Stimulated activated CD4-positive, alpha-beta T cell treated with anti-CD3 and anti-CD28 coated beads, Interleukin-2, amount 100 ng/mL, for 4 hours (primary cell): Measurements from ENCODE around the gene SPATA25.

Experiments
- DNase-seq: peaks from one replicate; pipeline ENCODE4 v3.0.0-alpha.2; 2020; ENCODE audit warnings: low read depth

Gene SPATA25

DNA sequence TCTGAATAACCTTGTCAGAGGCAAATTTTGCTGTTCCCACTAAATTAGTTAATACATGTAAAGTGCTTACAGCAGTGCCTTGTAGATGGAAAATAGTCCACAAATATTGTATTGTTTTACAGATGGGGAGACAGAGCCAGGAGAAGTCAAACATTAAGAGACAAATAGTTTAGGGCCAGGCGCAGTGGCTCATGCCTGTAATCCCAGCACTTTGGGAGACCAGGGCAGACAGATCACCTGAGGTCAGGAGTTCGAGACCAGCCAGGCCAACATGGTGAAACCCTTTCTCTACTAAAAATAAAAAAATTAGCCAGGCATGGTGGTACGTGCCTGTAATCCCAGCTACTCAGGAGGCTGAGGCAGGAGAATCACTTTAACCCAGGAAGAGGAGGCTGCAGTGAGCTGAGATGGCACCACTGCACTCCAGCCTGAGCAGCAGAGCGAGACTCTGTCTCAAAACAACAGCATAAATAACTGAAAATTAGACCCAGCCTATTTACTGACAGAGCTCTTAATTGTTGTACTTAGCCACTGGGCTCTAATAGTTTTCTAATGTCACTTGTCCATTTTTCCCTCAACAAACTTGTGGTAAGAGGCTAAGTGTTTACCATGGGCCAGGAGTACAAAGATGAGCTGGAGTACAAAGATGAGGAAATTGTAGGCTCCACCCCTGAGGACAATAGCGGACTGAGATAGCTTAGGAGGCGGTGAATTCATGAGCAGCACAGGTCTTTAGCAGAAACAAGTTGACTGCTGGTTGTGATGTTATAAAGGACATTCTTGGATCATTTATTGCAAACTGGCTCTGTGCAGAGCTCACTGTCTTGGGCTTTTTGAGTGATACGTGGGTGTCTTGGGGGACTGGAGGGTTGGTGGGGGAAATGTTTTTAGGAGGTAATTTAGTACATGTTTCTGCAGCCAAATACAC lies 23.6 kb downstream of the SPATA25 start:
- DNase-seq, result no peak

DNA sequence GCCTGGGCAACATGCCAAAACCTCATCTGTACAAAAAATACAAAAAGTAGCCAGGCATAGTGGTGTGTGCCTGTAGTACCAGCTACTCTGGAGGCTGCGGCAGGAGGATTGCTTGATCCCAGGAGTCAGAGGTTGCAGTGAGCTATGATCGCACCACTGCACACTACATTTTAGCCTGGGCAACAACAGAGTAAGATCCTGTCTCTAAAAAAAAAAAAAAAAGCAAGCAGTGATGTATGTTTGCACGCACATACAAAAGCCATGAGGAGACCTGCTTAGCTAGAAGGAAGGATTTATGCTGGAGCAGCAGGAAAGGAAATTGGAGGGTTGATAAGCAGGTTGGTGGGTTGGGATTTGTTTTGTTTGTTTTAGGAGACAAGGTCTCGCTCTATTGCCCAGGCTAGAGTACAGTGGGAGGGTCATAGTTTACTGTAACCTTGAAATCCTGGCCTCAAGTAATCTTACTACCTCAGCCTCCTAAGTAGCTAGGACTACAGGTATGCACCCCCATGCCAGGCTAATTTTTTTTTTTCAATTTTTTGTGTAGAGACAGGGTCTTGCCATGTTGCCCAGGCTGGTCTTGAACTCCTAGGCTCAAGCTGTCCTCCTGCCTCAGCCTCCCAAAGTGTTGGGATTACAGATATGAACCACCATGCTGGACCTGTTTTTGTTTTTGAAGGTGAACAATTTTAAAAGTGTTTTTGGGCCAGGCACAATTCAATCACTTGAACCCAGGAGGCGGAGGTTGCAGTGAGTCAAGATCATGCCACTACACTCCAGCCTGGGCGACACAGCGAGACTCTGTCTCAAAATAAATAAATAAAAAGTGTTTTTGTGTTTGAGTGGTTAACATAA lies 26.0 kb downstream of the SPATA25 start:
- DNase-seq, result no peak

DNA sequence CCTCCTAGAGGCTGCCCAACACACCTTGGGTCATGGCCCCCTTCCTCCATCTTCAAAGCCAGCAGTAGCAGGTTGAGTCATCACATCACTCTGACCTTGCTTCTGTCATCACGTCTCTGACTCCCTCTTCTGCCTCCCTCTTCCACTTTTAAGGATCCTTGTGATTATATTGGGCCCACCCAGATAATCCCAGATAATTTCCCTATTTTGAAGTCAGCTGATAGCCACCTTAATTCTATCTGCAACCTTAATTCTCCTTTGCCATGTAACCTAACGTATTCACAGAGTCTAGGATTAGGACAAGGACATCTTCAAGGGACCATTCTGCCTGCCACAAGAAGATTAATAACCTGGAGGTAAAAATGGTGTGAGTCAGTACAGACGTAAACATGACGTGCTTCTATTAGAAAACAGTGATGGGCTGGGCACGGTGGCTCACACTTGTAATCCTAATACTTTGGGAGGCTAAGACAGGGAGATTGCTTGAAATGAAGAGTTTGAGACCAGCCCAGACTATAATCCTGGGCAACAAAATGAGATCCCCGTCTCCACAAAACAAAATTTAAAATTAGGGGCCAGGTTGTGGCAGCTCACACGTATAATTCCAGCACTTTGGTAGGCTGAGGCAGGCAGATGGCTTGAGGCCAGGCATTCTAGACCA lies 26.7 kb downstream of the SPATA25 start:
- no peak for DNase-seq

GRCh38 chr20:45859916-45860315 lies 27.5 kb downstream of the SPATA25 start:
- no peak for DNase-seq

DNA sequence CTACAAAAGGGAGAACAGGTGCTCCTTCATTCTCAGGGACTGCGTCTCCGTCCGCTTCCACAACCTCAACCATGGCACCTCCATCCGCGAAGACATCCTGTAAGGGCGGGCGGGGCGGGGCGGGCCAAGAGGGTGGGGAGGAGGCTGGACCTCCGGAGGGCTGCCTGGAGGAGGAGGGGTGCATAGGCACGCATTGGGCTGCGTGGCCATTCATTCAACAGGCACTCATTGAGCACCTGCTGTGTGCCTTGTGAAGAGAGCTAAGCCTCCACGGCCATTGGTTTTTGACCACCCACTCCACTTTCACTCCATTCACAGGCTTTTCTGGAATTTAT lies 29.6 kb downstream of the SPATA25 start:
- DNase-seq, result no peak

DNA sequence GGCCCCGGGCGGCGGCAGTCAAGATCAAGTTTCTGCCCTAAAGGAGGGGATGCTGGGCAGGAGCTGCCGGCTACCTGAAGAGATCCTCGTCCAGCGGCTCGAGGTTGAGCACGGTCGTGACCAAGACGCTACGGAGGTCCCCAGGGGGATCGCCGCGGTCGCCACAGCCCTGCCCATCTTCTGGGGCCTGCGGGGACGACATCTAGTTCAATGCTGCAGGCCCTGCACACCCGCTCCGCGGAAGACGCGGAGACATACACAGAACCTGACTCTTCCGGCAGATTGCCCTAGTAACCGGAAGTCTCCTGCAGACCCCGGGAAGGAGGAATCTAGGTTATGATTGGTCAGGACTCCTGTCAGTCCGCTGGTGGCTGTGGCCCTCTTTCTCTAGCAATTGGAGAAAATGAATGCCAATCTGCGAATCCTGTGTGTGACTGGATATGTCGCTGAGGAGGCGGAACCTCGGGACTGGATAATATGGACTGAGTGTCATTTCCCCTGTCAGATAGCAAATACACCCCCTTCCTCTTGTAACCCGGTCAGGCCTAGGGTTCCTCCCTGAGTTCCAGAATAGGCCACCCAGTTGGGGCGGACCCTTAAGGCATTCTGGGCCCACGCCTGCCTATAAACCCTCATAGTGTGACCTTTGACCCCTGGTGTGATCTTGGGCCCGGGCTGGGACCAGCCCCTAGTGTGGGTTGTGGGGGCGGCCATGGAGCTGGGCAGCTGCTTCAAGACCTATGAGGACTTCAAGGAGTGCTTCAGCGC lies 30.1 kb downstream of the SPATA25 start, which contains the start of the genes ACOT8 and ZSWIM3:
TSS of gene ACOT8 (minus strand) at position 279 of the 768 bp plus-strand sequence. CDS start at position 202, 77 bp downstream.
TSS of gene ZSWIM3 (plus strand) at position 501 of the 768 bp plus-strand sequence. CDS start at position 713, 212 bp downstream.
- peak; percentile 94 for DNase-seq

GRCh38 chr20:45853484-45853883 lies 33.9 kb downstream of the SPATA25 start:
- DNase-seq, result no peak

DNA sequence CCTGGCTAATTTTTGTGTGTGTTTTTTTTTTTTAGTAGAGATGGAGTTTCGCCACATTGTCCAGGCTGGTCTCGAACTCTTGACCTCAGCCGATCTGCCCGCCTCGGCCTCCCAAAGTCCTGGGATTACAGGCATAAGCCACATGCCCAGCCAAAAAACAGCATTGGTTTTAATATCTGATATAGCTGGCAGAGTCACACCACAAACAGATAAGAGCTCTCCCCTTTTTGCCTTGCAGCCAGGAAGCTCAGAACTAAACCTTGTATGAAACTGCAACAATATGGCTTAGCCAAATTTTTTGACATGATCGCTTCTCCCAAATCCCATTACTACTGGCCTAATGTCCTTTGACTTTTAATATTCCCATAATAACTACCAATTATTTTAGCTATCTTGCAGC lies 35.1 kb downstream of the SPATA25 start:
- DNase-seq, result no peak

- no peak for DNase-seq
Observed at GRCh38 chr20:45851501-45851900, 35.9 kb downstream of the SPATA25 start.

GRCh38 chr20:45850926-45851325 lies 36.5 kb downstream of the SPATA25 start:
- DNase-seq, result no peak

DNA sequence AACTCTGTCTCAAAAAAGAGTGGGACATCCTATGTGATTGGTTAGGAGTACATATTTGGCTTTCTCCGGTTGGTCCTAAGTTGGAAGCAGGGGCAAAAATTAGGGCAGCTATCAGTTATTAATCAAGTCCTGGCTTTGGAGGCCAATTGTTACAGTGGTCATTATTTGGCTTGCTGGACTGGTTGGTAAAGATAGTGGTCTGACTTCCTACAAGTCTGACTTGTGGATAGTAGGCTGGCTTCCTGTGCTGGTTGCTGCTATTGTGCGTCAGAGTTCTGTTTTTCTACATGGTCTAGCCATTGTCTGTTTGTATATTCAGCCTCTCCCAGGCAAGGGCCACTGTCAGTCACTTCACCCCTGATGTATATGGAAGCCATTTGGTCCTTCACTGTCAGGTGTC lies 37.2 kb downstream of the SPATA25 start:
- no peak for DNase-seq

DNA sequence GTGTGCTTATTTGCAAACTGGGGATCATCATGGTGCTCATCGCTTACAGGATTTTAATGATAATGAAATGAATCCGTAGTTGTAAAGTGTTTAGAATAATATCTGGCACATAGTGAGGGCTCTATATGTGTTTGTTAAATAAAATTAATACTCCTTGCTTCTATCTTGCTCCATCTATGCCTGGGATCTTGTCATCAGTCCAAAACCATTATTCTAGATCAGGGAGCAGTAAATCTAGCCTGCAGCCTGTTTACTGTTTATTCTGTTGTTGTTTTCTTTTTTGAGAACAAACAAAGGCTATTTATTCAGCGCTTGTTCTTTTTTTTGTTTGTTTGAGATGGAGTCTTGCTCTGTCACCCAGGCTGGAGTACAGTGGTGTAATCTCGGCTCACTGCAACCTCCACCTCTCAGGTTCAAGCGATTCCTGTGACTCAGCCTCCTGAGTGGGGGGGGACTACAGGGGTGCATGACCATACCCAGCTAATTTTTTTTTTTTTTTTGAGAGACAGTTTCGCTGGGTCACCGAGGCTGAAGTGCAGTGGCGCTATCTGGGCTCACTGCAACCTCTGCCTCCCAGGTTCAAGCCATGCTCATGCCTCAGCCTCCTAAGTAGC lies 38.3 kb downstream of the SPATA25 start:
- no peak for DNase-seq

GRCh38 chr20:45848421-45848820 lies 39.0 kb downstream of the SPATA25 start:
- no peak for DNase-seq

DNA sequence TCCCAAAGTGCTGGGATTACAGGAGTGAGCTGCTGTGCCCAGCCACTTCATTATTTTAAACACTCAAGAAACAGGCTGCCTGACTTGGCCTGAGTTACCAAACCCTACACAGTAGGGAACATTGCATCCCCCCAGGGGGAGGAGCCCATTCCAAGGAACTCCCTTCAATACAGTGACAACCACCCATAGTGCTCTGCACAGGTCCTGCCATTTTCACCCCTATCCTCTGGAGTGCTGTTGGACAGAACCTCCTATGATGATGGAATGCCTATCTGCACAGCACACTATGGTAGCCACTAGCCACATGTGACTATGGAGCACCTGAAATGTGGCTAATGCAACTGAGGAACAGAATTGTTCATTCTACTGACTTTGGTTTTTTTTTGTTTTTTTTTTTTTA lies 42.0 kb downstream of the SPATA25 start:
- DNase-seq, result no peak

DNA sequence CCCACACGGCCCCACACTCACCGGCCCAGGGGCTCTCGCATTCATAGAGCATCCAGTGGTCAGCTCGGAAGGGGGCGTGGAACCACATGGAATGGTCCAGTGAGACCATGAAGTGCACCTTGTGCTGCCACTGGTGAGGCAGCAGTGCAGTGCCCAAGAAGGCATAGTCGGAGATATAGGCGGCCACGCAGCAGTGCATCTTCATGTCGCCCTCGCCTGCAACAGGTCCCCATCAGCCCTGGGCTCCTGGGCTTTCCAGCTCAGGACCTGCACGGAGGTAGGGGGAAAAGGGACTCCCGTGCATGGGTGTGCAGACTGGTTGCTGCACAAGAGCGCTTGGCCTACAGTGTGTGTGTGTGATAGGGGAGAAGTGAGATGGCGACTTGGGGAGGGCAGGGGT lies 43.9 kb downstream of the SPATA25 start:
- no peak for DNase-seq

DNA sequence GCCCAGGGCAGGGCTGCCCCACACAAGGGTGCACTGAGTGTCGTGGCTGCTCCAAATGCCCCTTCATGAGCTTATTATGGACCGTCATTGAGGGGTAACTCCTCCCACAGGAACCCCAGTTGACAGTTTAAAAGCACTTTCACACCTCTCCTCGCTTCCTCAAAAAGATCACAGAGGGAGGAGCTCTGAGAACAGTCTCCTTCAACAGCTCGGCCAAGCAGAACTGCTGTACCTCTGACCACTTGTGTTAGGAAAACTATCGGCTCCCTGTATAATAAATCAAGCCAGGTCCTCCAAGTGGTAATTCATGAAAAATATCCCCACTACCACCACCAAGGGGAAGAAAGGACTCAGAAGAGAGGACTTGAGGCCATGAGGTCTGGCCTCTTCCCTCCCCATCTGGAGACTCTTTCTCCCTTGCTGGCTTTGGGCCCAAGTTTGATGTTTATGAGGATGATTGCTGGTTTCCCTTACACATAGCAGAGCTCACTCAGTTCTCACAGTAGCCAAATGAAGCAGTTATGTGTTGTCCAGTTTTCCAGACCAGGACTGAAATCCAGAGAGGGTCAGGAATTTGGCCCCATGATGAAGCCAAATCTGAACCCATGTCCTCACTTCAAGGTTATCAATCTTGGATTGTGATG lies 45.1 kb downstream of the SPATA25 start:
- no peak for DNase-seq

- DNase-seq, result no peak
Observed at GRCh38 chr20:45841407-45842129, 45.9 kb downstream of the SPATA25 start.

DNA sequence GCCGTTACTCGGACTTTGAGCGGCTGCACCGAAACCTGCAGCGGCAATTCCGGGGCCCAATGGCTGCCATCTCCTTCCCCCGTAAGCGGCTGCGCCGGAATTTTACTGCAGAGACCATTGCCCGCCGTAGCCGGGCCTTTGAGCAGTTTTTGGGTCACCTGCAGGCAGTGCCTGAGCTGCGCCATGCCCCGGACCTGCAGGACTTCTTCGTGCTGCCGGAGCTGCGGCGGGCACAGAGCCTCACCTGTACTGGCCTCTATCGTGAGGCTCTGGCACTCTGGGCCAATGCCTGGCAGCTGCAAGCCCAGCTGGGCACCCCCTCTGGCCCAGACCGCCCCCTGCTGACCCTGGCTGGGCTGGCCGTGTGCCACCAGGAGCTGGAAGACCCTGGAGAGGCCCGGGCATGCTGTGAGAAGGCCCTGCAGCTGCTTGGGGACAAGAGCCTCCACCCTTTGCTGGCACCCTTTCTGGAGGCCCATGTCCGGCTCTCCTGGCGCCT lies 46.7 kb downstream of the SPATA25 start:
- no peak for DNase-seq

DNA sequence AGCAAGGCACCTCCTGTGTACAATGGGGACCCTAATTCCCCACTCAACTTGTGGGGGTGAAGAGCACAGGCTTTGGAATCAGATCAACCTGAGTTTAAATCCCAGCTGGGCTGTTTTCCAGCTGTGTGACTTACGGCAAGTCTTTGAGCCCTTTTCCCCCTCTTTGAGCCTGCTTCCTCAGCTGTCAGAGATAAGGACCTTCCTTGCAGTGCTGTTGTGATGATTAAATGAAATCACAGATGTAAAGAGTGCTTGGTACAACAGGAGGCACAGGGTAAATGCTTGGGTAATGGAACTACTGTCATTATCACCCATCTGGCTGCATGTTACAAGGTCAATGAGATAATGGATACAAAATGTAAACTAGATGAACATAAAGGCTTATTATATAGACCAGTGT lies 50.6 kb downstream of the SPATA25 start:
- no peak for DNase-seq
